Measurements from ENCODE around the gene RPL3. TPM values are rescaled to one million over a fixed set of nuclear protein-coding genes. Genes with fewer than 3 reads are reported as not detected.

The RPL3 gene
- total and polyA plus RNA-seq, 2 donors (not counting 1 experiment from before 2014, with no cell fraction given) = 2,627 to 2,862 TPM

GRCh38 chr22:39277142-39277607 lies 42.2 kb downstream of the RPL3 start:
- Histone ChIP-seq H2AFZ (ENCODE audit: low read length) (no peak overlapping the region), H3K4me2 (ENCODE audit: extremely low read depth, insufficient read depth, low read length) (no peak overlapping the region), H3K27me3 (ENCODE audit: control insufficient read depth, insufficient read depth, low read length) (no peaks in the 10 kb centered on the region), H3K27ac (ENCODE audit: insufficient read depth, low read length) (no peak overlapping the region), H3K4me3 (replicated peaks in 1 of 4; ENCODE audit: control extremely low read depth in 1 of 4, insufficient read depth in 1 of 4, low read depth in 3 of 4, low read length in 4 of 4) (no peak overlapping the region), H3K4me1 (ENCODE audit: control insufficient read depth, extremely low read depth, insufficient read depth, low read length) (peaks cover 8% of the 10 kb centered on the region), H4K20me1 (ENCODE audit: control insufficient read depth, extremely low read depth, insufficient read depth, low read length) (no peaks in the 10 kb centered on the region), H3K9ac (ENCODE audit: insufficient read depth, low read length) (no peak overlapping the region), H3K9me3 (ENCODE audit: control insufficient read depth, insufficient read depth, low read depth, low read length) (no peaks in the 10 kb centered on the region), H3K79me2 (ENCODE audit: control insufficient read depth, insufficient read depth, low read length) (no peaks in the 10 kb centered on the region), H3K36me3 (ENCODE audit: control insufficient read depth, insufficient read depth, low read length) (no peaks in the 10 kb centered on the region)
- TF ChIP-seq EZH2 (IDR thresholded peaks at IDR 0.05; ENCODE audit: low read length, missing control alignments) = no peak
- no peak for TF ChIP-seq CTCF (conservative IDR thresholded peaks at IDR 0.05 in 1 of 2, IDR thresholded peaks at IDR 0.05 in 1 of 2; ENCODE audit: low read depth in 1 of 2, low read length in 2 of 2)
- DNase-seq (ENCODE audit: low read depth in 2 of 2) = peak; percentile 78 to 92

GRCh38 chr22:39276440-39277141 lies 42.8 kb downstream of the RPL3 start:
- Histone ChIP-seq H3K27me3 (ENCODE audit: control insufficient read depth, insufficient read depth, low read length) (no peaks in the 10 kb centered on the region), H3K4me3 (replicated peaks in 1 of 4; ENCODE audit: control extremely low read depth in 1 of 4, insufficient read depth in 1 of 4, low read depth in 3 of 4, low read length in 4 of 4) (no peak overlapping the region), H3K9ac (ENCODE audit: insufficient read depth, low read length) (no peak overlapping the region), H3K27ac (ENCODE audit: insufficient read depth, low read length) (no peak overlapping the region), H2AFZ (ENCODE audit: low read length) (no peak overlapping the region), H4K20me1 (ENCODE audit: control insufficient read depth, extremely low read depth, insufficient read depth, low read length) (no peaks in the 10 kb centered on the region), H3K36me3 (ENCODE audit: control insufficient read depth, insufficient read depth, low read length) (no peaks in the 10 kb centered on the region), H3K79me2 (ENCODE audit: control insufficient read depth, insufficient read depth, low read length) (no peaks in the 10 kb centered on the region), H3K4me2 (ENCODE audit: extremely low read depth, insufficient read depth, low read length) (no peak overlapping the region), H3K9me3 (ENCODE audit: control insufficient read depth, insufficient read depth, low read depth, low read length) (no peaks in the 10 kb centered on the region), H3K4me1 (ENCODE audit: control insufficient read depth, extremely low read depth, insufficient read depth, low read length) (peaks cover 8% of the 10 kb centered on the region)
- no peak for TF ChIP-seq EZH2 (IDR thresholded peaks at IDR 0.05; ENCODE audit: low read length, missing control alignments)
- TF ChIP-seq CTCF (conservative IDR thresholded peaks at IDR 0.05 in 1 of 2, IDR thresholded peaks at IDR 0.05 in 1 of 2; ENCODE audit: low read depth in 1 of 2, low read length in 2 of 2) = no peak
- DNase-seq (ENCODE audit: low read depth in 2 of 2) = no peak

- Histone ChIP-seq H3K27ac (ENCODE audit: insufficient read depth, low read length) (no peak overlapping the region), H4K20me1 (ENCODE audit: control insufficient read depth, extremely low read depth, insufficient read depth, low read length) (no peaks in the 10 kb centered on the region), H2AFZ (ENCODE audit: low read length) (no peak overlapping the region), H3K4me1 (ENCODE audit: control insufficient read depth, extremely low read depth, insufficient read depth, low read length) (peaks cover 8% of the 10 kb centered on the region), H3K36me3 (ENCODE audit: control insufficient read depth, insufficient read depth, low read length) (no peaks in the 10 kb centered on the region), H3K27me3 (ENCODE audit: control insufficient read depth, insufficient read depth, low read length) (no peaks in the 10 kb centered on the region), H3K79me2 (ENCODE audit: control insufficient read depth, insufficient read depth, low read length) (no peaks in the 10 kb centered on the region), H3K9ac (ENCODE audit: insufficient read depth, low read length) (no peak overlapping the region), H3K4me3 (replicated peaks in 1 of 4; ENCODE audit: control extremely low read depth in 1 of 4, insufficient read depth in 1 of 4, low read depth in 3 of 4, low read length in 4 of 4) (no peak overlapping the region), H3K4me2 (ENCODE audit: extremely low read depth, insufficient read depth, low read length) (no peak overlapping the region), H3K9me3 (ENCODE audit: control insufficient read depth, insufficient read depth, low read depth, low read length) (no peaks in the 10 kb centered on the region)
- no peak for TF ChIP-seq CTCF (conservative IDR thresholded peaks at IDR 0.05 in 1 of 2, IDR thresholded peaks at IDR 0.05 in 1 of 2; ENCODE audit: low read depth in 1 of 2, low read length in 2 of 2)
- TF ChIP-seq EZH2 (IDR thresholded peaks at IDR 0.05; ENCODE audit: low read length, missing control alignments) = no peak
- DNase-seq (ENCODE audit: low read depth in 2 of 2) = no peak
Observed at GRCh38 chr22:39275814-39276439, 43.5 kb downstream of the RPL3 start.

All from fibroblast of lung (primary cell).